CD4-positive, alpha-beta T cell treated with Interleukin-10 for 1 hour (primary cell): Measurements from ENCODE around the gene KIAA1549.
"Not testable (repeated sequence)": the region's sequence is repeated elsewhere in the genome, so short reads cannot be mapped to it uniquely, and the experiment has no call there.

ENCODE experiments used
- DNase-seq: peaks from one replicate; pipeline ENCODE4 v3.0.0-alpha.2; 2020

The KIAA1549 gene

DNA sequence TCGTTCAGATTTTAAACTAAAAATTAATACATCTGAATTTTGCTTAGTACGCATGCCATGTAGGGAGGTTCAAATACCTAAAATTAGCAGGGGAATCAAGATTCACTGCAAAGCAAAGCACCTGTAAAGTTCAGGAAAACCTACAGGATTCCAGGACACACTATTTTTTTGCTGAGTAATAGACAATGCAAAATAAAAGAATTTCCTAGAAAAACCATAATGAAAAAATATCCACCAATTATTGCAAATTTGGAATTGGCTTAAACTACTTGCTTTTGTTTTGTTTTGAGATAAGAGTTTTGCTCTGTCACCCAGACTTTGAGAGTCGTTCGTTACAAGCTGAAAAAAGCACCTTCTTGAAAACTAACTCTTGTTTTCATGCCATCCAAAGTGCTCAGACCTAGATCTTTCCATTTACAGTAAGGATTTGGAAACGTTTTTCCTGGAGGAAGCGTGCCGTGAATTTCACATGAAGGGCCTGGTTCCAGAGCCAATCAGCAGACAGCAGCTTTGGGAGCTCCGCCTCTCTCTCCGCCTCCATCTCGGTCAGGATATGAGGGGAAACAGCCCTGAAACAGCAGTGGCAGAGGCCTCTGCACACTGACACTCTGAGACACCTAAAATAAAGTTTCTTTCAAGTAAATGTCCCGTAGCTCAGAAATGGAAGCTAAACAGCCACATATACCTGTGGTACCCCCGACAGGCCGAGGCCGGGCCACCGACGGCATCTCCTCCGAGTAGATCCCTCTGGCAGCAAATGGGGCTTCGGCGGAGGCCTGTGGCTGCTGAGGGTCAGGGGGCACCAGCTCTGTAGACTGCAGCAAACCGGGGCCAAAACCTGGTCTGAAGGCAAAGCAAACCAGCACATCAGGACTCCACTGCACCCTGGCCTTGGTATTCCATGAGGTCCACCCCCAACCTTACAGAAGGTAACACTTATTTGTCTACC is 137.3 kb downstream of the KIAA1549 start:
- no peak for DNase-seq

DNA sequence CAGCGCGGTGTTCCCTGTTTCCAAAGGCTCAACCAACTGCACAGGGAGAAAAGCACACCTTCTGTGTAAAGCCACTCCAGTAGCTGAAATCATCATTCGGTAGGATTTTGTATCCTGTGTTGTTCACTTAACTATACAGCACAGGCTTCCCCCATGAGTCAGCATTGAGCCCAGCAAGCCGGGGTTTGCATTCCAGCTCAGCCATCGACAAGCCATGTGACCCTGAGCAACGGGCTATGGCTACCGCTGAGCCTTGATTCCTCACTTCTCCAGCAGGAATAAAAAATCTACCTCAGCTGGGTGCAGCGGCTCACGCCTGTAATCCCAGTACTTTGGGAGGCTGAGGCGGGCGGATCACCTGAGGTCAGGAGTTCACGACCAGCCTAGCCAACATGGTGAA is 139.1 kb downstream of the KIAA1549 start:
- no peak for DNase-seq

DNA sequence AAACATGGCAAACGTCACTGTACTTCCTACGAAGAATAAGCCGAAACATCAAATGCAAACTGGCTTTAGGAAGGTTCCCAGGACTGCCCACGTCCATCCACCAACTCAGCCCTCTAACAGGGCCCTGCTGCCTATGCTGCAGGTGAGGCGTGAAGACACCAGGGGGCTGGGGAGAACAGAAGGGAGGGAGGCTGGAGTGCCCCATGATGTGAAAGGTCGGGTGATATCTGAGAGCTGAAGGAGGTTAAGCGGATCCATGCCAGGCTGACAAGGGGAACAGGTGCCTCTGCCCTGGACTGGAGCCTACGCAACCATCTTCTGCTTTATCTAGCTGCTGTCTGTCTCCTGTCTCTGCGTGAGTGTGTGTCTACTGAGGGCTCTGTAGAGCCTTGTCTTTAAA is 143.0 kb downstream of the KIAA1549 start:
- DNase-seq = no peak

DNA sequence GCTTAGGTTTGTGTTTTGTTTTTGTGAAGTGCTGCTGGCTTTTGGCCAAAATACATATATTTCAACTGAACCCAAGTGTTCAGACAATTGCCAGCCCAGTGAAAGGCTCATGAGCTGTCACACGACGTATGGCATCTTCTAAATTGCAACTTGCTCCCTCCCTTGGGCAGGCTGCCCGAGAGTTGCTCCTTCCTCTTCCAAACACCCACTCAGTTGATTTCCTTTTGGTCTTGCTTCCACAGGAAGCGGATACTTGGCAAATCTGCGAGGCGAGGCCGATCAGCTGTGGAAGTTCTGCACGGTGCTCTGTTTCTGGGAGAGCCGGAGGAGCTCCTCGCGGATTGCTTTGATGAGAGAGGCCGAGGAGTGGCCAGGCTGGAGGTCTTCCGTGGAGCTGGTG is 143.6 kb downstream of the KIAA1549 start:
- DNase-seq = no peak

DNA sequence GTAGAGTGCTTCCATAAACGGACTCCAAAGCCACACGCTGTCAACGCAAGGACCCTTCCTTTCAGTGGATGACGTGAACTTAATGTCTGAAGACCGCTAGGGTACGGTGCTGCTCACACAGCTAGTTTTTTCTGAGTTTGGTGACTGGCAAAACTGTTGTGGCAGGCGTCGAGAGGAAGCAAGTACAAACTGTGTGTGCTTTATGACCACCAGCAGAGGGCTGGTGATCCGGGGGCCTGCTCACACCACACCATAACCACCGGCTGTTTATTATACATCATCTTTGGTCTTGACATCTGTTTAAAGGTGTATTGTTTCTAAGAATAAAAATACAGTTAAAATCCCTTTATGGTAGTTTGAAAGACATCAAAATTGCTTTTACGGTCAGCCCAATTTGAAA is 146.1 kb downstream of the KIAA1549 start:
- no peak for DNase-seq

DNA sequence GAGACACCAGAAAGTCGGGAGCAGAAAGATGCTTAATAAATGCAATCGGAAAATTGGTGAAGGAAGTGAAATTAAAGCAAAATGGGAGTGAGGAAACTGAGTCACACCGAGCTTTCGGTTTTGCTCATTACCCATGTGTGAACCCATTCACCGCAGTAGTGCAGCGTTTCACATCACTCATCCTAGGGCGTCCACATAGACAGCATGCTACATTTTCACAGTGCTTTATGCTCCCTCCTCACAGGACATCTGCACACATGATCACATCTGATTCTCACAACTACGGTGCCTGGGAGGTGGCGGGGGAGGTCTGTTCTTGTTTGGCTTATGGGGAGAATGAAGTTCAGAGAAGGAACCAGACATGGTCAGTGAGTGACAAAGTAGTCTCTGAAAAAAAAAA is 146.6 kb downstream of the KIAA1549 start:
- DNase-seq = no peak

DNA sequence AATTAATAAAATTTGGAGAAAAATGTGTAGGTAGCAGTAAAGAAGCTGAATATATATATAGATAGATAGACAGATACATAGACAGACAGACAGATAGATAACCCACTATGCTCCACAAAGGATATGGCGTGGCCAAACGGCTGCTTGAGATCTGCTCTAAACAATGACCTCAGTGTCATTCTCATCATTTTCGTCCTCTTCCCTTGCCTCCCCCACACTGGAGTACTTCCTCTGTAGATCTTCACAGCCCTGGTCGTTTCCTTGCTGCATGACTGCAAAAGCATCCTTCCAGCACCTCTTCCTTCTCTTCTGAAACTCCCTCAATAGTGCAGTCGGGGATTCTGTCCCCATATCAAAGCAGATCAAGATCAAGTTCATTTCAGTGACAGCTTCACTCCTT is 147.6 kb downstream of the KIAA1549 start:
- DNase-seq = no peak

DNA sequence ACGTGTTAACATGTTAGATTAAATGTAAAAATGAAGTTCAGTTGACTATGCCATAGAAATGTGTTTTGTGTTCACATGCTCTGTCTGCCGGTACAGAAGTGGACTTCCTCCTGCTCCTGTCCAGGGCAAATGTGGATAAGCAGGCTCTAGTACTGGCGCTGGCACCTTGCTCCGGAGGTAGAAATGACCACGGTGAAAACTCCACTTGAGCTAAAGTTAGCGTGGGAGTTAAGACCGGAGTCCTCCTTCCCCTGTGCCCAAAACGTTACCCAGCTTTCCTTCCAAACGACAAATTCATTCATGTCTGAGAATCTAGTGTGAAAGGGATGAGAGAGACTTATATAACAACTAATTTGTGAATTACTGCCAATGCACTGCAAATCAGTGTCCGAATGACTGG is 148.2 kb downstream of the KIAA1549 start:
- DNase-seq = no peak

DNA sequence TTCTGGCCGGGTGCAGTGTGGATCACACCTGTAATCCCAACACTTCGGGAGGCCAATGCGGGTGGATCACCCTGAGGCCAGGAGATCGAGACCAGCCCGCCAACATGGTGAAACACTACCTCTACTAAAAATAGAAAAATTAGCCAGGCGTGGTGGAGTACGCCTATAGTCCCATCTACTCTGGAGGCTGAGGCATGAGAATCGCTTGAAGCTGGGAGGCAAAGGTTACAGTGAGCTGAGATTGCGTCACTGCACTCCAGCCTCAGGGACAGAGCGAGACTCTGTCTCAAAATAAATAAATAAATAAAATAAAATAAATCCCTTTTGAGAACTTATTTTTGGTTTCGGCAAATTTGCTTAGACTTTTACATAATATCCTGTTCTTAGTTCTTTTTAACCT is 151.9 kb downstream of the KIAA1549 start:
- DNase-seq = no peak

DNA sequence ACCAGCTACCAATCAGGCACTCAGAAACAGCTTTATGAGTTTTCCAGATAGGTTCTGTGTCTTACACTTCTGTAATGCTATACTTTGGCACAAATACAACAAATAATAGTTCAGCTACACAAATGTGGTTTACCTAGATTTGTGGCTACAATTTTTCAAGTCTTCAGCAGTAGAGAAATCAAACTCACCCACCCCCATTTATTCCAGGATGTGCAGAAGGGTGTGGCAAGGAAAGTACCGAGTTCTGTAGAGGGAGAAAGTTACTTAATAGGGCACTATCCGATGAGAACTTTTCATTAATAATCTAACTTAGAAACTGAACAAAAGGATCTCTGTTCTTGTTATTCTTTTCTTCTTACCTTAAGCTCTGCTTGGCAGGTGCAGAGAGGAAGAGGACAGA is 152.9 kb downstream of the KIAA1549 start:
- DNase-seq = no peak

DNA sequence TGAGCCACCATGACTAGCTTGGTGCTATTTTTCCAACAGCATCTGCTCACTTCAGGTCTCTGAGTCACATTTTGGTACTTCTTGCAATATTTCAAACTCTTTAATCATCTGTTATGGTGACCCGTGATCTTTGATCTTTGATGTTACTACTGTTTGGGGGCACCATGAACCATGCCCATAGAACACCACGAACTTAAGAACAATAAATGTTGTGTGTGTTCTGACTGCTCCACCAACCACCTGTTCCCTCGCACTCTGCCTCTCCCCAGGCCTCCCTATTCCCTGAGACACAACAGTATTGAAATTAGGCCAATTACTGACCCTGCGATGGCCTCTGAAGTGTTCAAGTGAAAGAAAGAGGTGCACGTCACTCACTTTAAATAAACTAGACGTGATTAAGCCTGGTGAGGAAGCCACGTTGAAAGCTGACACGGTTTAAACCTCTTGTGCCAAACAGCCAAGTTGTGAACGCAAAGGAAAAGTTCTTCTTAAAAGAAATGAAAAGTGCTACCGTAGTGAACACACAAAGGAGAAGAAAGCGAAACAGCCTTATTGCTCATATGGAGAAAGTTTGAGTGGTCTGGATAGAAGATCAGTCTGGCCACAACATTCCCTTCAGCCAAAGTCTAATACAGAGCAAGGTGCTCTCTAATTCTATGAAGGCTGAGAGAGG is 156.0 kb downstream of the KIAA1549 start:
- no peak for DNase-seq

DNA sequence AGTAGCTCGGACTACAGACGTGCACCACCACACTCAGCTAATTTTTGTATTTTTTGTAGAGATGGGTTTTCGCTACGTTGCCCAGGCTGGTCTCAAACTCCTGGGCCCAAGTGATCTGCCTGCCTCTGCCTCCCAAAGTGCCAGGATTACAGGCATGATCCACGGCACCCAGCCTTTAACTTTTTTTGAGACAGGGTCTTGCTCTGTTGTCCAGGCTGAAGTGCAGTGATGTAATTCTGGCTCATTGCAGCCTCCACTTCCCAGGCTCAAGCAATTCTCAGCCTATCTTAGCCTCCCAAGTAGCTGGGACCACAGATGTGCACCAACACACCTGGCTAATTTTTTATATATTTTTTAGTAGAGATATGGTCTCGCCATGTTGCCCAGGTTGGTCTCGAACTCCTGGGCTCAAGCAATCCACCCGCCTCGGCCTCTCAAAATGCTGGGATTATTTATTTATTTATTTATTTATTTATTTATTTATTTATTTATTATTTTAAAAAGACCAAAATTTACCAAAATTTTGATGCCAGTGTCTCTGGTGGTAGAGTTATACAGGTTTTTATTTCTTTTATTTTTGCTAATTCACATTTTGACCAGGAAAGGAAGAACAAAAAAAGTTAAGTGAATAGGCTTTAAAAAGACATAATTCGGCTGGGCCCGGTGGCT is 158.2 kb downstream of the KIAA1549 start:
- DNase-seq = no peak

DNA sequence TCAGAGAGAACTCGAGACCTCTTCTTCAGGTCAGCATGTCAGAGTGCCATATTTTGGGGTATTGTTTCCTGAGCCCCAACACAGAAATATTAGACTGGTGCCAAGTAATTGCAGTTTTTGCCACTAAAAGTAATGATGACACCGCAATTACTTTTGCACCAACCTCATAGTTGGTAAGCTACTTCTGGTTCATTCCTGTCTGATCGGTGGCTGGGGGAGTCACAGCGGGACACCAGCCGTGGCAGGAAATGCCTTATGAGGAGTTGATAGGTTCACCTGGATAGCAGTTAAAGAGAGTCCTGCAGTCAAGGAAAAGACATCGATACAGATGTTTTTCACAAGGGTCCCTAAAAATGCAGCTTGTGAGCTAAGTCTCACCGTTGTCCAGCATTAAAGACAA is 159.3 kb downstream of the KIAA1549 start:
- no peak for DNase-seq

DNA sequence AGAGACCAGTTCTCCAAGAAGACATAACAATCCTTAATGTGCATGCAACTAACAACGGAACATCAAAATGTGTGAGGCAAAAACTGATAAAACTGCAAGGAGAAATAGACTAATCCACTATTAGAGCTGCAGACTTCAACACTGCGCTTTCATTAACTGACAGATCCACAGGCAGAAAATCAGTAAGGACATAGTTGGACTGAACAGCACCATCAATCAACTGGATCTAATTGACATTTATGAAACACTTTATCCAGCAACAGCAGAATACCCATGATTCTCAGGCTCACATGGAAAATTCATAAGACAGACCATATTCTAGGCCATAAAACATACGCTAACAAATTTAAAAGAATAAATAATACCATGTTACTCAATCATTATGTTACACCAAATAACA is 161.6 kb downstream of the KIAA1549 start:
- DNase-seq = no peak

DNA sequence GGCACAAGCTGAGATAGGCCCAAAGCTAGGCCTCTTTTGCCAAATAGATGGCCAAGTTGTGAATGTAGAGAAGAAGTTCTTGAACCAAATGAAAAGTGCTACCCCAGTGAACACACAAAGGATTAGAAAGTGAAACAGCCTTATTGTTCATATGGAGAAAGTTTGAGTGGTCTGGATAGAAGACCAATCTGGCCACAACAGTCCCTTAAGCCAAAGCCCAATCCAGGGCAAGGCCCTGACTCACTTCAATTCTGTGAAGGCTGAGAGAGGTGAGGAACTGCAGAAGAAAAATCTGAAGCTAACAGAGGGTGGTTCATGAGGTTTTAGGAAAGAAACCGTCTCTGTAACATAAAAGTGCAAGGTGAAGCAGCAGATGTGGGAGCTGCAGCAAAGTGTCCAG is 164.5 kb downstream of the KIAA1549 start:
- no peak for DNase-seq

DNA sequence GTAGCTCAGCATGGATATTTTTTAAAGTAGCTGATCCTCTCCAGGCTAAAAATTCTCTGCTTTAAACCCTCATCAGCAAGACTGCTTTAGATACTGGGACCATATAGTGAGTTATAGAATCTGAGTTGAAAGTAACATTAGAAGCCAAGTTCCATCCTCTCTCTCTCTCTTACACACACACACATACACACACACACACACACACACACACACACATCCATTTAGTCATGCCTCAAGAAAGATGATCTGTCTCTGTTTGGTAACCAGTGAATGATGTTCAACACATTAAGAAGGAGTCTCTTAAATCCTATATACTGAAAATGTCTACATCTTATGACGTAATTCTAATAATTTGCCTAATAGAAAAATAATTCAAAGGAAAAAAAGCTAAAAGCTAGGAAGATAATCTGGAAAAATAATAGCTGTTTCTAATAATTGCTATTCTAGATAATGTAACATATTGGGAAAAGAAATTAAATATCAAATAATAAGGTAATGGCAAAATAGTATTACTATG is 166.3 kb downstream of the KIAA1549 start:
- no peak for DNase-seq

DNA sequence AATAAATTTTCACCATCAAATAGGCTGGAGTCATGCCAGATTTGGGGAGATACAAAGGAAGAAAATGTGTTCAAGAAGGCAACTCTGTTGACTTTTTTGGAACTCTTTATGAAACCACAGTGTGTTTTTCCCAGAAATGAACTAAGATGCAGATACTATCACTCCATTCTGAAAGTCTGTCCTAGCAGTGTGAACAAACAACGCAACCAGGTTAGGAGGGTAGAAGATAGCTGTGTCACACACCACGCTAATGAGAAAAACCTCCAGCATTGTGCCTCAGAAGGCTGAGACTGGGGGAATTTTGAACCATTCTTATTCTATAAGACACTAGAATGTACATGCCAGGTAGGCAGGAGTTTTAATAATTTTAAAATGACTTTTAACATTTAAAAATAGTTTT is 167.2 kb downstream of the KIAA1549 start:
- no peak for DNase-seq

DNA sequence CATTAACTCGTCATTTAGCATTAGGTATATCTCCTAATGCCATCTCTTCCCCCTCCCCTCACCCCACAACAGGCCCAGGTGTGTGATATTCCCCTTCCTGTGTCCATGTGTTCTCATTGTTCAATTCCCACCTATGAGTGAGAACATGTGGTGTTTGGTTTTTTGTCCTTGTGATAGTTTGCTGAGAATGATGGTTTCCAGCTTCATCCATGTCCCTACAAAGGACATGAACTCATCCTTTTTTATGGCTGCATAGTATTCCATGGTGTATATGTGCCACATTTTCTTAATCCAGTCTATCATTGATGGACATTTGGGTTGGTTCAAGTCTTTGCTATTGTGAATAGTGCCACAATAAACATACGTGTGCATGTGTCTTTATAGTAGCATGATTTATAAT is 169.9 kb downstream of the KIAA1549 start:
- not testable (repeated sequence) for DNase-seq

DNA sequence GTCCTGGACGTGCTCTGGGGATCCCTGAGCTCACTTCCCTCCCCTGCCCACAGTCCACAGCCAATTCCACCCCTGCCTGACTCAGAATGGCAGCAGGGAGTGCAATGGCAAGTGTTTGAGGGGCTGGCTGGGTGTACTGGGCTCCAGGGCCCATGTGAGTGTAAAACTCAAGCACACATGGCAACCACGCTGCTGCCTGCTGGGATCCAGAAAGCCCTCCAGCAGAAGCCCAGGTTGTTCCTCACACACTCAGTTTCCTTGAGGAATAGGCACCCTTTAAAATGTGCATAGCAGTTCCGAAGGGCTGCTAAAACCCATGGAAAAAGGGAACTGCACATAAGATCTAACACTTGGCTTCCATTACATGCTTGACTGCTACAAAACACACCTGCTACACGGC is 171.8 kb downstream of the KIAA1549 start:
- no peak for DNase-seq

DNA sequence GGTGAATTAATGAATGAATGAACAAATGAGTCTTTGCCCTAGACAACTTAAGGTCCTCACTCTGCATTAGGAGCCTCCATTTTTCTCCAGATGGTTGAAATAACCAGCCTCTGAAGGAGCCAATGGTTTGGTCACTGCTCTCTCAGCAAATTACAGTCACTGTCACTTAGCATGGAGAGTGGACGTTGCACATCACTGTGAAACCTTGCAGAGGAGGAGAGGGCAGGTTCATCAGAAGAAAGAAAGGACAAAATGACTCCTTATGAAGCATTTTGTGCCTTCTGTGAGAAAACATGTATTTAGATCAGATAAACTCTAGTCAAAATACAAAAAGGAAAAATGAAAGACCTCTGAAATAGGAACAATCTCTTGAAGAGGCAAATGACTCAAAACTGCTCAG is 176.6 kb downstream of the KIAA1549 start:
- no peak for DNase-seq

DNA sequence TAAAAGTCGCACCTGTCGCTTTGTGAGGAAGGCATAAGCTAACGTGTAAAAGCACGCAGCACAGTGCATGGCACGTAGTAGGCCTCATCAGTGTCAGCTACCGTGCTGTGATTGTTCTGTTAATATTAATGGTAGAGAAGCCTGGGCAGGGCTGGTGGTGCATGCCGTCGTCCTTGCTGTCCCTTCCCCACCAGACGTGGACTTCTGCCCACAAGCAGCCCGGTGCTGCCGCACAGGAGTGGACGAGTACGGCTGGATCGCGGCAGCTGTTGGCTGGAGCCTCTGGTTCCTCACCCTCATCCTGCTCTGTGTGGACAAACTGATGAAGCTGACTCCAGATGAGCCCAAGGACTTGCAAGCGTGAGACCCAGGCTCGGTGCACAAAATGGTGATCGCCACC is 178.5 kb downstream of the KIAA1549 start:
- DNase-seq = no peak

DNA sequence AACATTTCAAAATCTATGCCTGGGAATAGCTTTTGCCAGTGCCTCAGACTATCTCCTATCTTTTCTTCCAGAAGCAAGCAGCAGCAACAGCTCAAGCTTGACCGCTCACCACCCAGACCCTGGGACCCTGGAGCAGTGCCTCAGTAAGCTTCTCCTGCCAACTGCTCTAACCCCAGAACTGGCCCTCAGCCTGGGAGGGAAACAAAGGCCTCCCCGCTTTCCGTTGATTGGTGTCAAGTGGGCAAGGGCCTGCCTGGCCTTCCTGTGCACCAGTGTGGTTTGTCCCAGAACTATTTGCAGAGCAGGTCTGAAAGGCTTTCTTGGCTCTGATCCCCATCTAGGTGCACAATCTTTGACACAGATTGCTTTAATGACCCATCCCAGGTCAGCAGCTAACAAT is 179.9 kb downstream of the KIAA1549 start:
- no peak for DNase-seq

DNA sequence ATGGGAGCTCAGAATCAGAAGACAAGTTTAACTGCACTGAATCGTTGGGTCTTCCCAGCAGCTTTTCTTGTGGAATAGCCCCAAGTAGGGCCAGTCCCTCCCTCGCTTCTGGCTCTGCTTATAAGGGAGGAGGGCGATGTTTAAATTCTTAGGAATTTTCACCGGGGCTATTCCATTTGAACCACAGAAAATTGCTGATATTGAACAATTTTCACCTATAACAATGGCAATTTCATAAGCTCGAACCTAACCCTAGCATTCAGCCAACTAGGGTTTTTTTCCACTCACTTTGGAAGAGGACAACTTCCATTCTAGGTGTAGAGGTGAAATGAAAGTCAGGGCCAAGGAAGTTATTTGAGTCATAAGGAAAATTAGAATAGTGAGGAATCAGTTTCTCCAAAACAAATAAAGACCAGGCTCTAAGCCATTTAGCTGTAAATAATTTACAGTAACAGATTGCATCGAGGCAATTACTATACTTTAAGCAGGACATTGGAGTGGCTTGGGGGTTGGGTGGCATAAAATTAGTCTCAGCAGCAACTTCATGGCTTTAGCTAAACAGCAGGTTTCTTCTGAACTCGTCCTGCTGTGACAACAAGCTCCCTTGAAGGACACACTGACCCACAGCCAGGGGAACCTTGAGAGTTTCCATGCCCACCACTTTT is 181.7 kb downstream of the KIAA1549 start:
- DNase-seq = no peak
